Cerebellar nuclear complex (tissue), 1 donor: ENCODE results near the gene TMEM11.

Experiments used
- DNase-seq, 2 experiments: peaks; one replicate each; lab custom pipeline; 2025; lab: John Stamatoyannopoulos, UW

Gene TMEM11, protein sequence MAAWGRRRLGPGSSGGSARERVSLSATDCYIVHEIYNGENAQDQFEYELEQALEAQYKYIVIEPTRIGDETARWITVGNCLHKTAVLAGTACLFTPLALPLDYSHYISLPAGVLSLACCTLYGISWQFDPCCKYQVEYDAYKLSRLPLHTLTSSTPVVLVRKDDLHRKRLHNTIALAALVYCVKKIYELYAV

DNA sequence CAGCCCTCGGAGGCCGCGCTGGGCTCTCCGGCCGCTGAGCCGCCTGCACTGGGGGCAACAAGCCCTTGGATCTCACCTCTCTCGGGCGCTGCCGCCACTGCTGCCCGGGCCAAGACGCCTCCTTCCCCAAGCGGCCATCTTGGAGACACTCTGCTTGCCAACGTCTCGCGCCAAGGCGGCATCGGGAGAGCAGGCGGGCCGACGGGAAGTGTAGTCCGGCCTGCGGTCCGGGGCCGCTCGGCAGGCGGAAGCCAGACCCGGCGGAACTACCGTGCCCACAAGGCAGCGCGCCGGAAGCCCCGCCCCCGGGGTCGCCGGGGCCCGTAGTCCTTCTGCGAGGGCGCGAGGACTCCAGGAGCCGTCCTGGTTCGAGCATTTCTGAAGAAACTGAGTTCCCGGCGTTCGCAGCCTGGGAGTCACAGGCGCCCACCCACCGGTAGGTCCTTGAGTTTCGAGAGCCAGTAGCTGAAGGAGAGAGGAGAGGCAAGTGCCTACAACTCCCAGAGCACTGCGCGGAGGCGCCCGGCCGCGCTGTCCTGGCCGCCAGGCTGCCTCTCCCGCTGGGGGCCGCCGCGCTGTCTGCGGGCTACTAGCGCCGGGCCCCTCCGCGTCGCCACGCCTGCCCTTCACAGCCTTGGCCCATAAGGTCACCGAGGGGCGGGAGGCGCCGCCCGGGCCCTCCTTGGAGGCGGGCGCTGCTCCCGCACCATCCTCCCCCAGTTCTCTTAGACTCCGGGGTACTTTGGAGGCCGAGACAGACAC is at the start of gene TMEM11:
Gene TMEM11 (minus strand): TSS at position 147 of the 762 bp plus-strand sequence. CDS start 9 bp downstream, at position 138.
- DNase-seq: peak; percentile 55 to 79

- no peak for DNase-seq
Observed at GRCh38 chr17:21263376-21263775, 49.4 kb upstream of the TMEM11 start.

GRCh38 chr17:21262259-21262993 is 48.5 kb upstream of the TMEM11 start:
- no peak for DNase-seq

DNA sequence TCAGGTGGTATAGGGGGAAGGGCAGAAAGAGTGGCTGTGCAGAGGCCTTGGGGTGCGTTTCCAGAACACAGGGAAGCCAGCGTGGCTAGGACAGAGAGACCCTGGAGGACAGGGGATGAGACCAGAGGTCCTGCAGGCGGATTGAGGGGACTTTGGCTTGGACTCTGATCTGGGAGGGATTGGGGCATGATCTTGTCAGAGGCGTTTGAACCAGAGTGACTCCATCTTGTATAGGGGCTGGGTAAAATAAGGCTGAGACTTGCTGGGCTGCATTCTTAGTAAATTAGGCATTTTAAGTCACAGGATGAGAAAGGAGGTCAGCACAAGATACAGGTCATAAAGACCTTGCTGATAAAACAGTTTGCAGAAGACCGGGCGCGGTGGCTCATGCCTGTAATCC is 44.6 kb upstream of the TMEM11 start:
- no peak for DNase-seq

DNA sequence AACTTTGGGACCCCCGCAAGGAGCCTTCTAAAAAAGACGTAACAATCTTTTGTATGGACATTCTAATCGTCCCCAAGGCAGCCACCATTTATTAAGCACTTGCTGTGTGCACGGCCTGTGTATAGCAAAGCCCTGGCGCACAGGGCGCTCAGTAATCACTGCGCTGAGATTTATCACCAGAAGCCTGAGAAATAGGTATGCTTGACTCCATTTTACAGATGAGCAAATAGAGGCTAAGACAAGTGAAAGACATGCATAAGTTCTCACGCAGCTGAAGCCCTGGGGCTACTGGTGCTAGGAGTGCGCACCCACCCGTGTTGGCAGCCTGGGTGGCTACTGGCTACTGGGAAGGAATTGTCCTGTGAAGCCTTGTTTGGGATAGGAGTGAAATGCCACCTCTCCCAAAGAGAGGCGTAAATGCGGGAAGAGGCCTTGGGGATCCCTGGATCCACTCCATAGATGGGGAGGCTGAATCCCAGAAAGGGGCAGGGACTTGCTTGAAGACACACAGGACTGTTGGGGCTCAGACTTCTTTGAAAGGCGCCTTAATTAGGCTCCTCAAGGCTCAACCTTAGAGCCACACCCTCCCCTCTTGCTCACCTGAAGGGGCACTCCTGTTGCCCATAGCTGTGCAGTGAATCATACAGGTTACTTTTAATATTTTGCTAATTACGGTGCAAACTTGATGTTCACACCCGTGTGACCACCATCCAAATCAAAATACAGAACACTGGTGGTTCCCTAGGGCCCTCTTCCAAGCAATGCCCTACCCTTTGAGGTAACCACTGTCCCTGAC is 39.9 kb upstream of the TMEM11 start:
- no peak for DNase-seq

- DNase-seq: peak in 1 of 2 experiments; percentile 32
Observed at GRCh38 chr17:21252796-21253645, 39.1 kb upstream of the TMEM11 start, which contains the start of gene NATD1. Gene NATD1 (minus strand): TSS chr17:21253410. CDS start chr17:21253264, 146 bp downstream.

GRCh38 chr17:21252289-21252795 is 38.4 kb upstream of the TMEM11 start:
- no peak for DNase-seq

DNA sequence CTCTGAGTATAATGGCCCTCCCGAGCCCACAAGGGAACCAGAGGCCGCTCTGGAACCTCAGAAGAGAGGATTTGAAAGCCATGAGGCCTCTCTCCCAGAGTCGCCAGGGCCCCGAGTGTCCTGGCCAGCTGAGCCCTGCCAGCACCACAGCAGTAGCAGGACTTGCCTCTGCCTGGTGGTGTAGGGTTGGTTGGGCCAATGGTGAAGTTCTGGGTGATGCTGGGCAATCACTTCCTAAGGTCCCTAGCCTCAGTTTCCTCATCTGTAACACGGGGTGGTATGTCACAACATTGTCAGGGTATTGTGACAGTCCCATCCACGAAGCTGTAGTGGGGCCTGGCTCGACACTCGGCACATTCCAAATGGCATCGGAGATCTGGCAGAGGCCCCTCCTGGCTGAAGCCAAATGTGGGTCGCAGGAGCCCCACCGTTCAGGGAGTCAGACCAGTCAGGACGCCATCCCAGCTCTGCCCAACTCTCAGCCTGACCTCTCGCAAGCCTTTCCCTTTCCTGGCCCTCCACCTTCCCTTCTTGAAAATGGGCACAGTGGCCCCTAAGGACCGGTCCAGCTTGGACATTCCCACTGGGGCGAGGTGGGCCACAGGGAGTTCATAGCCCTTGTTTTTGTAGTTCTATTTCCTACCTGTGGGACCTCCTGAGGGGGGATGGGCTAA is 37.5 kb upstream of the TMEM11 start:
- DNase-seq: no peak

- DNase-seq: no peak
Observed at GRCh38 chr17:21250854-21251253, 36.9 kb upstream of the TMEM11 start.

GRCh38 chr17:21249920-21250703 is 36.2 kb upstream of the TMEM11 start:
- no peak for DNase-seq

DNA sequence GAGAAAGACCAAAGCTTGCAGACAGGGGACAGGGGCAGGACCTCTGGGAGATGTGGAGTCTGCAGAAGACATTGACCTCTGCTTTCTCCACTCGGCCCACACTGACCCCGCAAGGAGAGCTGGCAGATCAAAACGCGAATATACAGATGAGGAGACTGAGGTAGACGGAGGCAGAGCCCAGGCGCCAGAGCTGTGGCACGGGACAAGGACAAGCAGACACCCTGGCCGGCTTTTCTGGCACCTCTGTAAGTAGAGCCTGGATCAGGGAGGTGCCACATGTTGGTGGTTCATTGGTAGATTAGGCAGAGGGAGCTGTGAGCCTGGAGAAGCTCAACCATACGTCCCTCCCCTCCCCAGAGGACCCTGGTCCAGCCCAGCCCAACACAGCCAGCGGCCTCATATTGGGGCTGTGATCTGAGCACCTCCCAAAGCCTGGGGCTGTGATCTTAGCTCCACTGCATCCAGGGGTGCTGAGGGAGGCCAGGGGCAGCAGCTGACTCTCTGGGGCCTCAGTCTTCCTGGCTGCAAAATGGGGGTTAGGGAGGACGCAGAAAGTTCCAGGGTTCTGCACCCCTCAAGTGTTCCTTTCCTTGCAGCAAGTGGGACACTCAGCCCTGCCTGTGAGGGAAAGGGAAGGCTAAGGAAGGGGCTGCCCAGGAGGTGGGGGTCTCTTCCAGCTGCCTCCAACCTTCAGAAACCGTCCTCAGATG is 35.3 kb upstream of the TMEM11 start:
- no peak for DNase-seq

DNA sequence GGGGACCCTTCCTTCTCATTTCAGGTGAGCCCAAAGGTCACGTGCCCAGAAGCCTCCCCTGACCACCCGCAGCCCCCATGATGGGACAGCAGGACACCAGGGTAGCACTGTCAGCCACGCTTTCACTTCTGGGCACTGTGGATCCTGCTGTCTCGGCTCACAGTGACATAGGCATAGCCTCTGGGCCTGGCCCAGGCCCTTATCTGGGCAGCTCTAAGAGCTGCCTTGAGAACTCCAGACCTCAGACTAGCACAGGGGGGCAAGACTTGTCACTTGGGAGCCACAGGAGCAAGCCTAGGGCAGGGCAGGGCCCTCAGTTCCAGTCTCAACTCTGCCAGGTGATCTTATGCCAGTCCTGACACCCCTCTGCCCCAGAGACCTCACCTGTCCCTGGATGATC is 34.5 kb upstream of the TMEM11 start:
- DNase-seq: no peak

DNA sequence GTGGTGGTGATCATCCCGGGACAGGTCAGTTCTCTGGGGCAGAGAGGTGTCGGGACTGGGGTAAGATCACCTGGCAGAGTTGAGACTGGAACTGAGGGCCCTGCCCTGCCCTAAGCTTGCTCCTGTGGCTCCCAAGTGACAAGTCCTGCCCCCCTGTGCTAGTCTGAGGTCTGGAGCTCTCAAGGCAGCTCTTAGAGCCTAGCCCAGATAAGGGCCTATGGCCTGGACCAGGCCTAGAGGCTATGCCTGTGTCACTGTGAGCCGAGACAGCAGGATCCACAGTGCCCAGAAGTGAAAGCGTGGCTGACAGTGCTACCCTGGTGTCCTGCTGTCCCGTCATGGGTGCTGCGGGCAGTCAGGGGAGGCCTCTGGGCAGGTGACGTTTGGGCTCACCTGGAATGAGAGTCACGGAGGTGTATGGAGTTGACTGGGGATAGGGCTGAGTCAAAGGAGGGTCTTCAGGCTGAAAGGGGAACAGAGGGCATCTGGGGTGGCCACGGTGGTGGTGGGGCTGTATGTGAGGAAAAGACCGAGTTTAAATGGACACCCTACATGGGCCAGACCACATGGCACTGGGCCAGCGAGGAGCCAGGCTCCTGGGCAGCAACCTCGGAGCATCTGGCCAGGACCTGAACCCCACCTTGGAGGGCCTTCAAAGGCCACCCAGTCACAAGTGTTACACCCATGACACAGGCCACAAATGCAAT is 33.7 kb upstream of the TMEM11 start:
- no peak for DNase-seq

GRCh38 chr17:21246698-21247097 is 32.7 kb upstream of the TMEM11 start:
- no peak for DNase-seq

DNA sequence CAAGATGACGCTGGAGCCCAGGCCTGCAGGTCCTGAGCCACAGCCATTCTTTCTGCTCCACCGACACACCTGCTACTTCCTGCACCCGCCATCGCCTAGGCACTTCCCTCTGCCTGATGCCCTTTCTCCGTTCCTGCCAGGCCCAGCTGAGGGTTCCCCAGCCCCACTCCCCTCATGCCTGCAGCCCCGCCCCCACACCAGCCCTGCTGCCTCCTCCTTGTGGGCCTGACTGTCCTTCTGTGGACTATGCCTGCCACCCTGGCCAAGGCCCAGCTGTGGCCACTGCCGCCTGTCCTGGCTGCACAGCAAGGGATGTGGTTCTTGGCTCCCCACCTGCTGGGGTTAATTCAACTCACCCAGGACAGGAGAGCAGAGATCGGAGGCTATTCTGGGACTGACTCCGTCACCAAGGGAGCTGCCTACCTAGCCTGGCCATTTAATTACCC is 31.7 kb upstream of the TMEM11 start:
- no peak for DNase-seq

DNA sequence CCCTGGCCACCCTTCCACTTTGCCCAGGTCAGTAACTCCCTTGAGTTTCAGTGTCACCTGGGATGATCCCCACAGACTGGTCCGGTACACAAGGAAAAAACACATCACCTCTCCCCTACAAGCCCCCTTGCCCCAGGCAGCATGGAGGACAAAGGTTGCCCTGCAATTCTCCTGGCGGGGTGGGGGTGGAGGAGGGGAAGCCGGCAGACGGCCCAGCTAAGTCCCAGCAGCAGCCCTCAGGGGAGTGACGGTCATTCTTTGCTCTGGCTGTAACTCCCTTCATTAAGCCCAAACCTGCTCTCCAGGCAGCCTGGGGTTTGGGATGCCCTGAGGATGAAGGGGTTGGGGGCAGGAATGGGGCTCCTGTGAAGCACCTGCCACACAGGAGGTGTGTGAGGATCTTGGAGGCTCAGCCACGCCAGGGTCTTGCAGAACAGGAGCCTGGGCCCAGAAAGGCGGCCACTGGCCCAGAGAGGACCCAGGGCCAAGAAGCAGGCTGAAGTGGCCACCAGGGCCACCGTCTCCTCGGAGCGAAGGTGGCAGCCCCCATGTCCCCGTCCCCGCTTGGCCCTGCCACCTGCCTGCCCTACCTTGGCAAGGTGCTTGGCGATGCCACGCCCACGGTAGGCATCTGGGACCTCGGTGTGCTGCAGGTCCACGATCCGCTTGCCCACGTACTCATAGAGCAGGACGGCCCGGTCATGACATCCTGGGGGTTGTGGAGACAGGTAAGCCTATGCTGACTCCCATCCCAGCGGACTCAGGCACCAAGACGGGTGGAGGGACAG is 29.7 kb upstream of the TMEM11 start:
- DNase-seq: no peak
